ENCODE results near the gene NAPA.

NAPA gene

DNA sequence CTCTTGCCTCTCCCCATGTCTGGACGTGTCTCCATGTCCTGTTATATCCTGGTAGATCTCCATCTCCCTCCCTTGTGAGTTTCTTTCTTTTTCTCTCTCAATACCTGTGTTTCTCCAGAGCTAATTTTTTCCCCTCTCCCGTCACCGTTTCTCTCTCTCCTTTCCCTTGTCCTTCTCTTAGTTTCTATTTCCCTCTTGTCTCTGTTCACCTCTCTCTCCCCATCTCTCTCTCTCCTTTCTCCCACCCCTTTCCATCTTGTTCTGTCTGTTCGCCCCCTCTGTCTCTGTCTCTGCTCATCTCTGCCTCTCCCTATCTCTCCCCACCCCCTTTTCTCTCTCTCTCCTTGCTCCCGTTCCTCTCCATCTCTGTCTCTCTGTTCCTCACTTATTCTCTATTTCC lies 56.2 kb downstream of the NAPA start:
- H3K27me3 ChIP-seq (ENCODE audit: insufficient read depth, low read depth, severe bottlenecking), result no peaks in the 10 kb centered on the region
- TF ChIP-seq, protein P1, sequence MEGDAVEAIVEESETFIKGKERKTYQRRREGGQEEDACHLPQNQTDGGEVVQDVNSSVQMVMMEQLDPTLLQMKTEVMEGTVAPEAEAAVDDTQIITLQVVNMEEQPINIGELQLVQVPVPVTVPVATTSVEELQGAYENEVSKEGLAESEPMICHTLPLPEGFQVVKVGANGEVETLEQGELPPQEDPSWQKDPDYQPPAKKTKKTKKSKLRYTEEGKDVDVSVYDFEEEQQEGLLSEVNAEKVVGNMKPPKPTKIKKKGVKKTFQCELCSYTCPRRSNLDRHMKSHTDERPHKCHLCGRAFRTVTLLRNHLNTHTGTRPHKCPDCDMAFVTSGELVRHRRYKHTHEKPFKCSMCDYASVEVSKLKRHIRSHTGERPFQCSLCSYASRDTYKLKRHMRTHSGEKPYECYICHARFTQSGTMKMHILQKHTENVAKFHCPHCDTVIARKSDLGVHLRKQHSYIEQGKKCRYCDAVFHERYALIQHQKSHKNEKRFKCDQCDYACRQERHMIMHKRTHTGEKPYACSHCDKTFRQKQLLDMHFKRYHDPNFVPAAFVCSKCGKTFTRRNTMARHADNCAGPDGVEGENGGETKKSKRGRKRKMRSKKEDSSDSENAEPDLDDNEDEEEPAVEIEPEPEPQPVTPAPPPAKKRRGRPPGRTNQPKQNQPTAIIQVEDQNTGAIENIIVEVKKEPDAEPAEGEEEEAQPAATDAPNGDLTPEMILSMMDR (IDR thresholded peaks at IDR 0.05; ENCODE audit: low read depth, low read length), result no peak
- no peak for DNase-seq
- no peak overlapping the region for H3K27ac ChIP-seq
- H3K9me3 ChIP-seq (ENCODE audit: severe bottlenecking), result no peaks in the 10 kb centered on the region
- H3K36me3 ChIP-seq, result peaks cover 35% of the 10 kb centered on the region
- no peak overlapping the region for H3K4me3 ChIP-seq (ENCODE audit: low read depth, low read length)

DNA sequence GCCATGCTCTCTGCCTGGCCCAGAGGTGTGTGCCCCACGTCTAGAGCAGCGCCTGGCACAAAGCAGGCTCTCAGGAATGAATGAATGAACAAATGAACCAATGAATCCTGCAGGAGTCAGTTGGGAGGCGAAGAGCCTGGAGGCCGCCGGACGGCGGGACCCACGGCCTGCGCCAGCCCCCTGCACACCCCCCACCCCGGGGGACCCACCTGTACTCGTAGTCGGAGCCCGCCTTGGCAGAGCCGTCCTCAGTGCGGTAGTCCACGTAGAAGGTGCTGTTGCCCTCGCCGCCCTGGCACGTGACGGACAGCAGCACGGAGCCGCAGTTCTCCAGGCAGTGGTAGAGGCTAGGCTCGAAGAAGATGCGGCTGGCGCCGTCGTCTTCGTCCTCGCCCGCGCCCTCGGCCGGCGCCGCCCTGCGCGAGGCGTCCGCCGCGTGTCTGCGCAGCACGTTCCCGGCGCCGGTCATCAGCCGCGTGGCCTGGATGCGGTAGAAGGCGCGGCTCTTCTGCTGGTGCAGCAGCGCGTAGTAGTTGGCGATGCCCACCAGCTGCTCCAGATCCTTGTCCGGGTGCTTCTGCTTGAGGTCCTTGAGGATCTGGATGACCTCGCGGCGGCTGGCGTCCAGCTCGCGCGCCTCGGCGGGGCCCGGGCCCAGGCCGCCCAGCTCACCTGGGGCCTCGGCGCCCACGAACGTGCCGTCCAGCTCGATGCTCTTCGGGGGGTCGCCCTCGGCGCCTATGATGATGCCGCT lies 58.0 kb downstream of the NAPA start:
- H3K27ac ChIP-seq, result no peak overlapping the region
- H3K4me3 ChIP-seq (ENCODE audit: low read depth, low read length), result no peak overlapping the region
- H3K9me3 ChIP-seq (ENCODE audit: severe bottlenecking), result no peaks in the 10 kb centered on the region
- H3K27me3 ChIP-seq (ENCODE audit: insufficient read depth, low read depth, severe bottlenecking), result no peaks in the 10 kb centered on the region
- no peak for DNase-seq
- H3K36me3 ChIP-seq, result peaks cover 40% of the 10 kb centered on the region
- TF ChIP-seq, protein P1 (IDR thresholded peaks at IDR 0.05; ENCODE audit: low read depth, low read length), result no peak

DNA sequence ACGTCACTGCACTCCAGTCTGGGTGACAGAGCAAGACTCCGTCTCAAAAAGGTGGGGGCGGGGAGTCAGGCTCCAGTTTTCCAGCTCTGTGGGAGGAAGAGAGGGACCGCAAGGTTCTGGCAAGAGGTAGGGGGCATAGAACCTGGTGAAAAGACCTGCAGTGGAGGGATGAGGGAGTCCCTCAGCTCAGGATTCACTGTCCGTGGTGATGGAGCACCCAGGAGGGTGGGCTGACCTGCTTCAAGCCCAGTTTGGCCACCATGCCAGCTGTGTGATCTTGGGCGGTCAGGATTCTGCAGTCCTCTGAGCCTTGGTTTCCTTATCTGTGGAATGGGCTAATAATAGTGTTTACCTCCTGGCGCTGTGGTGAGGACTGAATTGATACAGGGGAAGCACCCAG lies 64.4 kb downstream of the NAPA start:
- H3K36me3 ChIP-seq, result peaks cover 46% of the 10 kb centered on the region
- TF ChIP-seq, protein P1 (IDR thresholded peaks at IDR 0.05; ENCODE audit: low read depth, low read length), result no peak
- H3K9me3 ChIP-seq (ENCODE audit: severe bottlenecking), result no peaks in the 10 kb centered on the region
- no peak for DNase-seq
- H3K27me3 ChIP-seq (ENCODE audit: insufficient read depth, low read depth, severe bottlenecking), result no peaks in the 10 kb centered on the region
- H3K27ac ChIP-seq, result no peak overlapping the region
- no peak overlapping the region for H3K4me3 ChIP-seq (ENCODE audit: low read depth, low read length)

DNA sequence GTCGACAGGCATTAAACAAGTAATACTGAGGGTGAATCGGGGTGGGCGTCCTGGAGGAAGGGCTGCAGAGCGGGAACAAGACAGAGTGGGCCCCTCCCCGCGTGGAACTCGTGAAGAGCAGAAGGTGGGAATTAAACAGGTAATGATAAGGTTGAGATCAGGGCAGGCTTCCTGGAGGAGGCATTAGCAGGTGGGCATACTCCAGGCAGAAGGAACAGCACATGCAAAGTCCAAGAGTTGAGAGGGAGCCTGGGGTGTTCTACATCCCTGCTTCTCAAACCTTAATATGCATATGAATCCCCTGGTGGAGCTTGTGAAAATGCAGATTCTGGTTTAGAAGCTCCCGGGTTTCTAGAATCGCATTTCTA lies 66.5 kb downstream of the NAPA start:
- Histone ChIP-seq H3K9me3 (ENCODE audit: severe bottlenecking) (no peaks in the 10 kb centered on the region), H3K27ac (no peak overlapping the region), H3K36me3 (peaks cover 29% of the 10 kb centered on the region), H3K27me3 (ENCODE audit: insufficient read depth, low read depth, severe bottlenecking) (no peaks in the 10 kb centered on the region), H3K4me3 (ENCODE audit: low read depth, low read length) (no peak overlapping the region)
- TF ChIP-seq, protein P1 (IDR thresholded peaks at IDR 0.05; ENCODE audit: low read depth, low read length), result no peak
- no peak for DNase-seq

DNA sequence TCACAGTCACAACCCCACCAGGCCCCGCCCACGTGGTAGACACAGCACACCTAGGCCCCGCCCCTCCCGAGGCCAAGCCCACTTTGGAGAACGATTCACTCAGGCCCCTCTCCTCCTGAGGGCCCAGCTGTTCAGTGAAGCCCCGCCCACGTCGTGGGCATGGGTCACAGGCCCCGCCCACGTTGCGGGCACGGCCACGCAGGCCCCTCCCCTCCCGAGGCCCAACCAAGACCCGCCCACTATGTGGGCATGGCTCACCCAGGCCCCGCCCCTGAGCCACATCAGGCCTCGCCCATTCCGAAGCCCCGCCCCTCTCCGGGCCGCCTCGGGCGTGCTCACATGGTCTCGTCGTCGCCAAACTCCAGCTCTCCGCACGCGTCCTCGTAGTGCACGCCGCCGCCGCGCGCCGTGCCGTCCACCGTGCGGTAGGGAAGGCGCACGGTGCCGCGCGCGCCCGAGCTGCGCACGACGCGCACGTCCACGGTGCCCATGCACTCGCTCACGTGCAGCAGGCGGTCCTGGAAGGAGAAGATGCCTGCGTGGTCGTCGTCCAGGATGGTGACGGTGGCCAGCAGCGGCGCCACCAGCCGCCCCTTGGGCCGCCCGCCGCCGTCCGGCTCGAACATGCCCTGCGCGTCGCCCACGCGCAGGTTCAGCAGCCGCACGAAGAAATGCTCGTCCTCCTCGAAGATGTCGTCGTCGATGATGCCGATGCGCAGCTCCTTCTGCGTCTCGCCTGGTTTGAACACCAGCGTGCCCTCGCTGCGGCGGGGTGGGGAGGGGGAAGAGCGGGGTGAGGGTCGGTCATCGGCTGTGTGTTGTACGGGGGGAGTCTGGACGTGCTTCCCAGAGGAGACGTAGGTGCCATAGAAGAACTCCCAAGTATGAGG lies 67.1 kb downstream of the NAPA start:
- DNase-seq, result peak; percentile 39
- H3K27me3 ChIP-seq (ENCODE audit: insufficient read depth, low read depth, severe bottlenecking), result no peaks in the 10 kb centered on the region
- peaks cover 26% of the 10 kb centered on the region for H3K36me3 ChIP-seq
- H3K9me3 ChIP-seq (ENCODE audit: severe bottlenecking), result no peaks in the 10 kb centered on the region
- TF ChIP-seq, protein P1 (IDR thresholded peaks at IDR 0.05; ENCODE audit: low read depth, low read length), result no peak
- H3K27ac ChIP-seq, result no peak overlapping the region
- no peak overlapping the region for H3K4me3 ChIP-seq (ENCODE audit: low read depth, low read length)
